Measurements from ENCODE around the gene CACHD1.

DNA sequence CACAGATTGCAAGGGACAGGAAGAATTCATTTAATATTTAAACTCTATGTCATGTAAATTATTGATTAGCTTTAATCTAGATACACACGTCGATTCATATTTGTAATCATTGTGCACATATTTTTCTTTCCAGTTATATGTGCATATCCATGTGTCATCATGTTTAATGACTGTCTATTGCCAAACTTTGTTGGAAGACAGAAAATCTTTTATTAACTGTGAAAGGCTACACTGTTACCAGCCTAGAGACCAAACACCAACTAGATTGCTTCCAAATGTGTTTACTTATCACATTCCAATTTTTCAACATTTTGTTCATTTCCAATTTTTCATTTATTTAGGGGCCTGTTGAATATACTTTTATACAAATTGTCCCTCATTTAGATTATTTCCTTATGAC lies 43.2 kb upstream of the CACHD1 start:
- TF ChIP-seq, protein P1, sequence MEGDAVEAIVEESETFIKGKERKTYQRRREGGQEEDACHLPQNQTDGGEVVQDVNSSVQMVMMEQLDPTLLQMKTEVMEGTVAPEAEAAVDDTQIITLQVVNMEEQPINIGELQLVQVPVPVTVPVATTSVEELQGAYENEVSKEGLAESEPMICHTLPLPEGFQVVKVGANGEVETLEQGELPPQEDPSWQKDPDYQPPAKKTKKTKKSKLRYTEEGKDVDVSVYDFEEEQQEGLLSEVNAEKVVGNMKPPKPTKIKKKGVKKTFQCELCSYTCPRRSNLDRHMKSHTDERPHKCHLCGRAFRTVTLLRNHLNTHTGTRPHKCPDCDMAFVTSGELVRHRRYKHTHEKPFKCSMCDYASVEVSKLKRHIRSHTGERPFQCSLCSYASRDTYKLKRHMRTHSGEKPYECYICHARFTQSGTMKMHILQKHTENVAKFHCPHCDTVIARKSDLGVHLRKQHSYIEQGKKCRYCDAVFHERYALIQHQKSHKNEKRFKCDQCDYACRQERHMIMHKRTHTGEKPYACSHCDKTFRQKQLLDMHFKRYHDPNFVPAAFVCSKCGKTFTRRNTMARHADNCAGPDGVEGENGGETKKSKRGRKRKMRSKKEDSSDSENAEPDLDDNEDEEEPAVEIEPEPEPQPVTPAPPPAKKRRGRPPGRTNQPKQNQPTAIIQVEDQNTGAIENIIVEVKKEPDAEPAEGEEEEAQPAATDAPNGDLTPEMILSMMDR (IDR thresholded peaks at IDR 0.05) = no peak
- TF ChIP-seq POLR2A (IDR thresholded peaks at IDR 0.05) = no peak
